ENCODE data around the gene CBLB. TPM values are rescaled to one million over a fixed set of nuclear protein-coding genes. Genes with fewer than 3 reads are reported as not detected.

The CBLB gene
- total and polyA plus RNA-seq, 4 donors = 25.1 to 44.6 (median 30.8) TPM

DNA sequence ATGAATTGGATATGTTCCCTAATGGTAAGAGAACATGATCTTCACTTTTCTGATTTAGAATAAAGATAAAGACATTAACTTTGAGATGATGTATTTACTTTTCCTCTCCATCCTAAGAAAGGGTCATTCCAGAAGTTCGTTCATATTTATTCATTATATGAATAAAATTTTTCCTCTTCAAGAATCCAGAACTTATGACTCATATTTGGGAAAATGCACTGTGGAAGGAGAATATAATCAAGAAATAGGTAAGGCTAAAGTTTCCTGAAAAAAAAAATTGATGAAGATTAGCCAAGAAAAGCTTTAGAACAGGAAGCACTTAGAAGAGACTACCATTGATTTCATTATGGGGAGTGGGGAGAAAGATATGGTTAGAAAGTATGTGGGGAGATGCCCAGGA is 36.5 kb upstream of the CBLB start:
- no peaks in the 10 kb centered on the region for H3K4me1 ChIP-seq (ENCODE audit: control insufficient read depth, insufficient read depth, low read length)
- DNase-seq (ENCODE audit: low read depth in 4 of 6, low spot score in 6 of 6) = no peak
- H3K36me3 ChIP-seq (ENCODE audit: control insufficient read depth, insufficient read depth, low read length) = no peaks in the 10 kb centered on the region
- no peaks in the 10 kb centered on the region for H3K27me3 ChIP-seq (ENCODE audit: control insufficient read depth, insufficient read depth, low read length)
- H3K4me3 ChIP-seq (ENCODE audit: low read depth, low read length) = no peak overlapping the region
- no CpG with 5 or more reads among the region's 1 CpG for WGBS (ENCODE audit: insufficient coverage)
- H3K27ac ChIP-seq (ENCODE audit: low read depth, low read length) = no peak overlapping the region
- no peaks in the 10 kb centered on the region for H3K9me3 ChIP-seq (ENCODE audit: control insufficient read depth, insufficient read depth, low read length)

DNA sequence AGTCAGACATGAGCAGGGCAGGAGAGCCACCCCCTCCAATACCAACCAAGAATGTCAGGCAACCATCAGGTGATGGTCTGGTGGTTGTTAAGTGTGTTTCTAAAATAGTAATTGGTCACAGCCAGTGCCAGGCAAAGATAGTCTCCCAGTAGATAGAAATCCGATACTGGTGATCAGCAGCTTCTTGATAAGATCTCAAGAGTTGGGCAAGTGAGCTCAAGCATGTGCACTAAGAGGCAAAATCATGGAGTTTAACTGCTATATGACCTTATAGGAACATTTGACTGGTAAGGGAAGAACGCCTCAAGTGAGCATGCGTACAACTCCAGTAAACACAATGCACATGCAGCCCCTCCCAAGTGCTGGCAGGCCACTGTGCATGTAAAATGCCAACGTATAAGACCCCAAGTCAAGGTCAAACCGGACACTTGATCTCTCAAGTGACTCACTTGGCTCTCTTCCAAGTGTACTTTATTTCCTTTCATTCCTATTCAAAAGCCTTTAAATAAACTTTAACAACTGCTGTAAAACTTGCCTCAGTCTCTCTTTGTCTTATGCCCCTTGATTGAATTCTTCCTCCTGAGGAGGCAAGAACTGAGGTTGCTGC is 36.0 kb upstream of the CBLB start:
- H3K36me3 ChIP-seq (ENCODE audit: control insufficient read depth, insufficient read depth, low read length) = no peaks in the 10 kb centered on the region
- DNase-seq (ENCODE audit: low read depth in 4 of 6, low spot score in 6 of 6) = no peak
- no peak overlapping the region for H3K4me3 ChIP-seq (ENCODE audit: low read depth, low read length)
- H3K4me1 ChIP-seq (ENCODE audit: control insufficient read depth, insufficient read depth, low read length) = no peaks in the 10 kb centered on the region
- no peaks in the 10 kb centered on the region for H3K9me3 ChIP-seq (ENCODE audit: control insufficient read depth, insufficient read depth, low read length)
- no peaks in the 10 kb centered on the region for H3K27me3 ChIP-seq (ENCODE audit: control insufficient read depth, insufficient read depth, low read length)
- no peak overlapping the region for H3K27ac ChIP-seq (ENCODE audit: low read depth, low read length)
- 53% methylated on average over 4 of the region's 5 CpGs for WGBS (ENCODE audit: insufficient coverage)

DNA sequence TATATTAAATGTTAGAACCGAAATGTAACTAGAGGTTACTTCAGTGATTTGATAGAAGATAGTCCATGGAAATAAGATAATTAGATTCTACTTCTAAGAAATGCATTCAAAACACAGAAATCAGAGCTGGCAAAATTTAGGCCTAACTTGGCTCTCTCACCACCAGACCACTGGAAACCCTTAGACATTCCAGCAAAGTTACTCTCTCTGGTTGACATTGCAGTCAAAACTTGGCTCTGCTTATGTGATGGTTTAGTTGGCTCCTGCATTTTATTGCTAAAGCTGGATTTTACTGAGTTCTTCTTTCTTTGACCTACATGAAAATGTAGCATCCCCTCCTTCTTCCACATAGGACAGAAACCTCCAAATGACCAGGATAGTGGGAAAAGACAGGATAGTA is 35.4 kb upstream of the CBLB start:
- Histone ChIP-seq H3K36me3 (ENCODE audit: control insufficient read depth, insufficient read depth, low read length) (no peaks in the 10 kb centered on the region), H3K9me3 (ENCODE audit: control insufficient read depth, insufficient read depth, low read length) (no peaks in the 10 kb centered on the region)
- no CpG with 5 or more reads among the region's 1 CpG for WGBS (ENCODE audit: insufficient coverage)

DNA sequence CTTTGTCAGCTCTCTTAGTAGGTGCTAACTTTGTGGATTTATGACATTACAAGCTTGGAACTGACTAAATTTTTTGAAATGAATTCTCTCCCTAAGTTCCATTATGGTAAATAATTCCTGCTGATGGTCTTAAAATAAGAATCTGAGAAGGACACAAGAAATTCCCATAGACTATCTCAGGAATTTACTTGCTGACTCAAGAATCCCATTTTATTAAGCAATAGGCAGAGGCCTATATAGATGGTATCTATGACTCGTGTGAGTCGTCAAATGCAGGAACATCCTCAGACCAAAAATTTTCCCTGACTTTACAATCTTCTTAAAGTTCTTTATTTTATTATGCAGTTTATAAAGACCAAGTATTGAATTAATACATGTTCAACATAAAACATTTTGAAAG is 30.7 kb upstream of the CBLB start:
- Histone ChIP-seq H3K9me3 (ENCODE audit: control insufficient read depth, insufficient read depth, low read length) (no peaks in the 10 kb centered on the region), H3K4me3 (ENCODE audit: low read depth, low read length) (no peak overlapping the region), H3K4me1 (ENCODE audit: control insufficient read depth, insufficient read depth, low read length) (no peaks in the 10 kb centered on the region), H3K36me3 (ENCODE audit: control insufficient read depth, insufficient read depth, low read length) (no peaks in the 10 kb centered on the region), H3K27ac (ENCODE audit: low read depth, low read length) (no peak overlapping the region), H3K27me3 (ENCODE audit: control insufficient read depth, insufficient read depth, low read length) (no peaks in the 10 kb centered on the region)
- no CpG with 5 or more reads among the region's 2 CpGs for WGBS (ENCODE audit: insufficient coverage)
- DNase-seq (ENCODE audit: low read depth in 4 of 6, low spot score in 6 of 6) = no peak

More for the DNA sequence above, 35.4 kb upstream of the CBLB start:
- H3K27me3 ChIP-seq (ENCODE audit: control insufficient read depth, insufficient read depth, low read length) = no peaks in the 10 kb centered on the region
- H3K27ac ChIP-seq (ENCODE audit: low read depth, low read length) = no peak overlapping the region
- no peak for DNase-seq (ENCODE audit: low read depth in 4 of 6, low spot score in 6 of 6)
- H3K4me3 ChIP-seq (ENCODE audit: low read depth, low read length) = no peak overlapping the region
- H3K4me1 ChIP-seq (ENCODE audit: control insufficient read depth, insufficient read depth, low read length) = no peaks in the 10 kb centered on the region

DNA sequence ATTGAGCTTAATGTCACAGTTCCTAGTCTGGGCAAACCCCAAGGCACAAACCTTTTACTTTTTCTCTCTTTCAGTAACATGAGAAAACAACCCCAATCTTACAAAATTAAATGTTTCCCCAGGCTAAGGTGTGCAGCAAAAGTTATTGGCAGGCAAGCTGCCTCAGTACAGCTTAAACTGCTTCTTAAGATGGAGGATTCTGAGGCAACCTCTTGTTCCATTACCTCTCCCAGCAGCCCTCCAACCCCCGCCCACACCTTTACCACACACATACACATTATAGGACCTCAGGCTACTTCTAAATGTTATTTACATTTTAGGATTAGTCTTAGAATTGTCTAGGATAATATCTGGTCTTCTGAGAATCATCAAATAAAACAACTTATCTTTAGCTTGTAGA is 22.3 kb upstream of the CBLB start:
- H3K9me3 ChIP-seq (ENCODE audit: control insufficient read depth, insufficient read depth, low read length) = no peaks in the 10 kb centered on the region
- no peak overlapping the region for H3K4me3 ChIP-seq (ENCODE audit: low read depth, low read length)
- no peaks in the 10 kb centered on the region for H3K4me1 ChIP-seq (ENCODE audit: control insufficient read depth, insufficient read depth, low read length)
- no peak for DNase-seq (ENCODE audit: low read depth in 4 of 6, low spot score in 6 of 6)
- H3K27ac ChIP-seq (ENCODE audit: low read depth, low read length) = no peak overlapping the region
- H3K36me3 ChIP-seq (ENCODE audit: control insufficient read depth, insufficient read depth, low read length) = no peaks in the 10 kb centered on the region
- no peaks in the 10 kb centered on the region for H3K27me3 ChIP-seq (ENCODE audit: control insufficient read depth, insufficient read depth, low read length)
- no CpG with 5 or more reads among the region's 1 CpG for WGBS (ENCODE audit: insufficient coverage)

DNA sequence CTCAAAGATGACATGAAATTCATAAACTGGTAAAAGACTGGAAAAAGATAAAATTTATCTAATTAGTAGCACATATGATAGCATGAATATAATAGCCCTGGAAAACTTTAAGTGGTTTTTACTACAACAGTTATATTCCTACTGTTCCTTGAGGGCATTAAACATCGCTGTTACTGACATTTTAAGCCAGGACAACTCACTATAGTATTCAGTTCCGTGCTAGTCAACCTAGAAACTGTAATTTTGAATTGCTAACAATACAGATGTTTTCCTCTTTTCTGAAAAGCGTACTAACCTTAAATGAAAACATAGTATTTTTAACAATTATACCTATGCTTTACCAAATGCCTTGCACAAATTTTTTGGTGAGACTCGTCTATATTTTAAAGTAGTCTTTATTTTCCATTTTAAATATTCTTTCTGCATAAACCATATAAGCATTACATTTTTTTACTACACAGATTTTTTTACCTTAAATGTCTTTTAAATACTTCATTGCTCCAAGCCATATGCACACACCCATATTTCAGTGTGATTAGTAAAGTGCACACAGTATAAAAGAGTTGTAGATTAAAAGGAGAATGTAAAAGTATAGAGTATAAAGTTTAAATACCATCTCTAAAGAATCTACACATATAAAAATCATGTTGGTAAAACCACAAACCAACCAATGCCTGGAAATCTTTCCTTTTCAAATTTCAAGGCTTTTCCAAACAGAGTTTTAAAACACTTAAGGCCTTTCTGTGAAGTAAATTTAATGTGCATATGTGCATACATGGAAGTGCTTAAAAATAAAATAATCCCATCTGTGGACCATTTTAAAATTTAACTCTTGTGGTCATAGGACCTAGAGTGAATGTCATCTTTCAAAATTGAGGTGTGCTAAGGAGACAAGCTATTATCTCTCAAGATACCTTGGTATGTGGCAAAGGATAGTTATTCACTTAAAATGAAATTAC is 20.1 kb upstream of the CBLB start:
- no peak overlapping the region for H3K4me3 ChIP-seq (ENCODE audit: low read depth, low read length)
- WGBS (ENCODE audit: insufficient coverage) = no CpG with 5 or more reads among the region's 4 CpGs
- H3K27me3 ChIP-seq (ENCODE audit: control insufficient read depth, insufficient read depth, low read length) = no peaks in the 10 kb centered on the region
- no peak overlapping the region for H3K27ac ChIP-seq (ENCODE audit: low read depth, low read length)
- H3K36me3 ChIP-seq (ENCODE audit: control insufficient read depth, insufficient read depth, low read length) = no peaks in the 10 kb centered on the region
- H3K9me3 ChIP-seq (ENCODE audit: control insufficient read depth, insufficient read depth, low read length) = no peaks in the 10 kb centered on the region
- no peaks in the 10 kb centered on the region for H3K4me1 ChIP-seq (ENCODE audit: control insufficient read depth, insufficient read depth, low read length)
- no peak for DNase-seq (ENCODE audit: low read depth in 4 of 6, low spot score in 6 of 6)

DNA sequence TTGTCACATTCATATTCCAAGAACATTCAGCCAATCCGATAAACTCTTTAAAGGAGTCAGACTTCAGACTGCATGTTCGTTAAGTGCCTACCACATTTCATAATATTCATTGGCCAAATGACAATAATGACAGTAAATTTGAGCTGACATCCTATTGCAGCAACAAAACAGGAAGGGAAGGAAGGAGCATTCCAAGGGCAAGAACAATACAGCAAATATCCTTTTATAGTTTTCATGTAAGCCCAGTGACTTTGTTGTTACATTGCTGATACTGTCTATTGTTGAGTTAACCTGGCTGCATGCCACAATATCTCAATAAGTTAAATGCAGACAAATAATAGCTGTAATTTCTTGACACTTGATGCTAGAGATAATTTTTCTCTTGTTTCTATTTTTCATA is 16.4 kb upstream of the CBLB start:
- WGBS (ENCODE audit: insufficient coverage) = no CpG with 5 or more reads among the region's 2 CpGs
- Histone ChIP-seq H3K36me3 (ENCODE audit: control insufficient read depth, insufficient read depth, low read length) (no peaks in the 10 kb centered on the region), H3K27me3 (ENCODE audit: control insufficient read depth, insufficient read depth, low read length) (no peaks in the 10 kb centered on the region), H3K27ac (ENCODE audit: low read depth, low read length) (no peak overlapping the region), H3K4me1 (ENCODE audit: control insufficient read depth, insufficient read depth, low read length) (no peaks in the 10 kb centered on the region), H3K4me3 (ENCODE audit: low read depth, low read length) (no peak overlapping the region), H3K9me3 (ENCODE audit: control insufficient read depth, insufficient read depth, low read length) (no peaks in the 10 kb centered on the region)
- DNase-seq (ENCODE audit: low read depth in 4 of 6, low spot score in 6 of 6) = no peak

DNA sequence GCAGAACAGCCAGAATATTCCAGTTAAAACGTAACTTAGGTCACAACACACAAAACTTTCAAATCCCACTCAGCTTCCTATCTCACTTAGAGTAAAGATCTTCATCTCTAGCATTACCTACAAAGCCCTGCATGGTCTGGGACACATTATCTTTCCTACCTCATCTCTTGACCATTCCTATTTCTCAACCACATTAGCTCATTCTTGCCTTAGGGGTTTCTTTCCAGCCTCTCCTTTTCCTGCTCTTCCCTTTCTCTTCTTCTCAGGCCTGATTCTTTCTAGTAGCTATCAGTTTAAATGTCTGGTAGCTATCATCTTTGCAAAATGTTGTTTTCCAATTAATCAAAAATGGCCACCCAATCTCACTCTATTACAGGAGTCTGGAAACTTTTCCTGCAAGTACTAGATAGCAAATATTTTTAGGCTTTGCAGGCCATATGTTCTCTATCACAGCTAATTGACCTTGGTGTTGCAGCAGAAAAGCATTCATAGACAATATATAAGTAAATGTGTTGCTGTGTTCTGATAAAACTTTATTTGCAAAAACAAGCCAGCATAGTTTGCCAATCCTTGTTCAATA is 15.1 kb upstream of the CBLB start:
- no peaks in the 10 kb centered on the region for H3K36me3 ChIP-seq (ENCODE audit: control insufficient read depth, insufficient read depth, low read length)
- no peaks in the 10 kb centered on the region for H3K4me1 ChIP-seq (ENCODE audit: control insufficient read depth, insufficient read depth, low read length)
- WGBS (ENCODE audit: insufficient coverage) = 90% methylated on average over 1 of the region's 1 CpG
- H3K4me3 ChIP-seq (ENCODE audit: low read depth, low read length) = no peak overlapping the region
- H3K27me3 ChIP-seq (ENCODE audit: control insufficient read depth, insufficient read depth, low read length) = no peaks in the 10 kb centered on the region
- H3K27ac ChIP-seq (ENCODE audit: low read depth, low read length) = no peak overlapping the region
- no peak for DNase-seq (ENCODE audit: low read depth in 4 of 6, low spot score in 6 of 6)
- no peaks in the 10 kb centered on the region for H3K9me3 ChIP-seq (ENCODE audit: control insufficient read depth, insufficient read depth, low read length)

DNA sequence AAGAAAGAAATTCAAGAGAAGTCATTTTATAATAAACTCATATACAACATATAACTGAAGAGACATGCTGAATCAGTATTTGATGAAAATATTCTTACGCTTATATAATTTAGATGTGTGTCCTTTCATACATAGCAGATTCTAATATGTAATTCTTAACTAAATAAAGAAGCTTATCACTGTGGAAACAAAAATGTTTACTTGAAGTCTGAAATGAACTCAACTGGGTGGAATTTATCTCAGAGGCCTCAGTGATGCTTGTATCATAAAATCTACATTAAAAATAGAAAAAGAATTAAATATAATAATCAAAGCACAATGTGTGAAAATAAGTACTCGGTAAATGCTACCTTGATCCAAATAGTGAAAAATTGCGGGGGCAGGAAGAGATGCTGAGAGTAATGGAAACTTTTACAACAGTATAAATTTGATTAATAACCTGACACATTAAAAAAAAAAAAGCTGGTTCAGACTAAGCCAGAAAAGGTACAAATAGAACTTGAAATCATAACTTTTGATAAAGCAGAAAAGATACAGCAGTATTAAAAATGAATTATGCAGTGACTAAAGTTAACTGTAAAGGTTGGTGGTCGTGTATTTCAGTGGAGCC is 12.0 kb upstream of the CBLB start:
- H3K27me3 ChIP-seq (ENCODE audit: control insufficient read depth, insufficient read depth, low read length) = no peaks in the 10 kb centered on the region
- no peaks in the 10 kb centered on the region for H3K36me3 ChIP-seq (ENCODE audit: control insufficient read depth, insufficient read depth, low read length)
- WGBS (ENCODE audit: insufficient coverage) = no CpG with 5 or more reads among the region's 4 CpGs
- no peaks in the 10 kb centered on the region for H3K4me1 ChIP-seq (ENCODE audit: control insufficient read depth, insufficient read depth, low read length)
- no peak for DNase-seq (ENCODE audit: low read depth in 4 of 6, low spot score in 6 of 6)
- no peaks in the 10 kb centered on the region for H3K9me3 ChIP-seq (ENCODE audit: control insufficient read depth, insufficient read depth, low read length)
- no peak overlapping the region for H3K4me3 ChIP-seq (ENCODE audit: low read depth, low read length)
- no peak overlapping the region for H3K27ac ChIP-seq (ENCODE audit: low read depth, low read length)
